ENCODE measurements around the gene NOP10. TPM values are rescaled to one million over a fixed set of nuclear protein-coding genes. Genes with fewer than 3 reads are reported as not detected.

NOP10 gene
- total RNA-seq, 1 donor = 216 TPM

DNA sequence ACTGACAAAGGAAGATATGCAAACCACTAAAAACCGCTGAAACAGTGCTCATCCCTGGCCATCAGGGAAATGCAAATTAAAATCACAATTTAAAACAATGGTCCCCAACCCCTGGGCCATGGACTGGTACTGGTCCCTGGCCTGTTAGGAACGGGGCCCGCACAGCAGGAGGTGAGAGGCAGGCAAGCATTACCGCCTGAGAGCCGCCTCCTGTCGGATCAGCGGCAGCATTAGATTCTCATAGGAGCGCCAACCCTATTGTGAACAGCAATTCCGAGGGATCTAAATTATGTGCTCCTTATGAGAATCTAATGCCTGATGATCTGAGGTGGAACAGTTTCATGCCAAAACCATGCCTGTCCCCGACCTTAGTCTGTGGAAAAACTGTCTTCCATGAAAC is 19.7 kb downstream of the NOP10 start:
- H3K4me1 ChIP-seq (ENCODE audit: insufficient read depth, low read length) = no peaks in the 10 kb centered on the region
- H3K27me3 ChIP-seq (ENCODE audit: insufficient read depth, low read length) = no peaks in the 10 kb centered on the region
- H2AFZ ChIP-seq (ENCODE audit: low read length) = no peak overlapping the region
- H3K79me2 ChIP-seq (ENCODE audit: insufficient read depth, low read length) = peaks cover 37% of the 10 kb centered on the region
- no peak overlapping the region for H3K27ac ChIP-seq (ENCODE audit: low read depth, low read length)
- no peaks in the 10 kb centered on the region for H3K9me3 ChIP-seq (ENCODE audit: low read depth, low read length)
- no peaks in the 10 kb centered on the region for H3K36me3 ChIP-seq (ENCODE audit: insufficient read depth, low read length)
- no peak for DNase-seq (ENCODE audit: insufficient read length, low spot score, missing footprints)
- TF ChIP-seq, protein P1, sequence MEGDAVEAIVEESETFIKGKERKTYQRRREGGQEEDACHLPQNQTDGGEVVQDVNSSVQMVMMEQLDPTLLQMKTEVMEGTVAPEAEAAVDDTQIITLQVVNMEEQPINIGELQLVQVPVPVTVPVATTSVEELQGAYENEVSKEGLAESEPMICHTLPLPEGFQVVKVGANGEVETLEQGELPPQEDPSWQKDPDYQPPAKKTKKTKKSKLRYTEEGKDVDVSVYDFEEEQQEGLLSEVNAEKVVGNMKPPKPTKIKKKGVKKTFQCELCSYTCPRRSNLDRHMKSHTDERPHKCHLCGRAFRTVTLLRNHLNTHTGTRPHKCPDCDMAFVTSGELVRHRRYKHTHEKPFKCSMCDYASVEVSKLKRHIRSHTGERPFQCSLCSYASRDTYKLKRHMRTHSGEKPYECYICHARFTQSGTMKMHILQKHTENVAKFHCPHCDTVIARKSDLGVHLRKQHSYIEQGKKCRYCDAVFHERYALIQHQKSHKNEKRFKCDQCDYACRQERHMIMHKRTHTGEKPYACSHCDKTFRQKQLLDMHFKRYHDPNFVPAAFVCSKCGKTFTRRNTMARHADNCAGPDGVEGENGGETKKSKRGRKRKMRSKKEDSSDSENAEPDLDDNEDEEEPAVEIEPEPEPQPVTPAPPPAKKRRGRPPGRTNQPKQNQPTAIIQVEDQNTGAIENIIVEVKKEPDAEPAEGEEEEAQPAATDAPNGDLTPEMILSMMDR (IDR thresholded peaks at IDR 0.05; ENCODE audit: extremely low read depth, low read depth, low read length) = no peak
- no peak overlapping the region for H3K4me3 ChIP-seq (ENCODE audit: insufficient read depth, low read length)
- H3K4me2 ChIP-seq (ENCODE audit: insufficient read depth, low read length) = no peak overlapping the region
- H4K20me1 ChIP-seq (ENCODE audit: insufficient read depth, low read length) = no peaks in the 10 kb centered on the region

GRCh38 chr15:34318277-34319079 is 24.5 kb downstream of the NOP10 start:
- Histone ChIP-seq H3K27ac (ENCODE audit: low read depth, low read length) (peak overlapping the region; percentile 29), H3K9me3 (ENCODE audit: low read depth, low read length) (no peaks in the 10 kb centered on the region), H3K79me2 (ENCODE audit: insufficient read depth, low read length) (peaks cover 47% of the 10 kb centered on the region), H3K4me3 (ENCODE audit: insufficient read depth, low read length) (peak overlapping the region; percentile 71), H2AFZ (ENCODE audit: low read length) (peak overlapping the region; percentile 86), H3K36me3 (ENCODE audit: insufficient read depth, low read length) (no peaks in the 10 kb centered on the region), H3K4me1 (ENCODE audit: insufficient read depth, low read length) (peaks cover 7% of the 10 kb centered on the region), H3K4me2 (ENCODE audit: insufficient read depth, low read length) (peak overlapping the region; percentile 88), H4K20me1 (ENCODE audit: insufficient read depth, low read length) (no peaks in the 10 kb centered on the region), H3K27me3 (ENCODE audit: insufficient read depth, low read length) (no peaks in the 10 kb centered on the region)
- TF ChIP-seq, protein P1 (IDR thresholded peaks at IDR 0.05; ENCODE audit: extremely low read depth, low read depth, low read length) = no peak
- DNase-seq (ENCODE audit: insufficient read length, low spot score, missing footprints) = no peak

DNA sequence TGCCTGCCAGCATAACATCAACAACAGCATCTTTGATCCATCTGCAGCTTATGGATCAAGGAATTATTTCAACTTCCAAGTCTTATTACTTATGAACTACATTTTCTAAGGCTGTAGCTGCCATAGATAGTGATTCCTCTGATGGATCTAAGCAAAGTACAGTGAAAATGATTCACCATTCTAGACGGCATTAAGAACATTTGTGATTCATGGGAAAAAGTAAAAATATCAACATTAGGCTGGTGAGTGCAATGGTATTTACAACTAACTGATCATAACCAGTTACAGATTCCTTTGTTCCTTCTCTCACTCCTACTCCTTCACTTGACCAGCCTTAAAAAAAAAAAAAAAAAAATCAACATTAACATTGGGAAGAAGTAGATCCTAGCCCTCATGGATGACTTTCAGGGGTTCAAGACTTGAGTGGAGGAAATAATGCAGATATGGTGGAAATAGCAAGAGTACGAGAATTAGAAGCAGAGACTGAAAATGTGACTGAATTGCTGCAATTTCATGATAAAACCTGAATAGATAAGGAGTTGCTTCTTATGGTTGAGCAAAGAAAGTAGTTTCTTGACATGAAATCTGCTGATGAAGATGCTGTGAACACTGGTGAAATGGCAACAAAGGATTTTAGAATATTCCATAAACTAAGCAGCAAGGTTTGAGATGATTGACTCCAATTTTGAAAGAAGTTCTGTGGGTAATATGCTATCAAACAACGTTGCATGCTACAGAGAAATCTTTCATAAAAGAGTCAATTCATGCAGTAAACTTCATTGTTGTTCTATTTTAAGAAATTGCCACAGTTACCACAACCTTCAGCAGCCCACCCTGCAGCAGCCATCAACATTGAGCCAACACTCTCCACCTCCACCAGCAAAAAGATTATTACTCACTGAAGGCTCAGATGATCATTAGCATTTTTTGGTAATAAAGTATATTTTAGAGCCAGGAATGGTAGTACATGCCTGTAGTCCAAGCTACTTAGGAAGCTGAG is 28.1 kb downstream of the NOP10 start:
- no peak overlapping the region for H2AFZ ChIP-seq (ENCODE audit: low read length)
- H3K27me3 ChIP-seq (ENCODE audit: insufficient read depth, low read length) = no peaks in the 10 kb centered on the region
- H3K4me3 ChIP-seq (ENCODE audit: insufficient read depth, low read length) = no peak overlapping the region
- no peaks in the 10 kb centered on the region for H3K9me3 ChIP-seq (ENCODE audit: low read depth, low read length)
- no peaks in the 10 kb centered on the region for H3K36me3 ChIP-seq (ENCODE audit: insufficient read depth, low read length)
- TF ChIP-seq, protein P1 (IDR thresholded peaks at IDR 0.05; ENCODE audit: extremely low read depth, low read depth, low read length) = no peak
- no peak for DNase-seq (ENCODE audit: insufficient read length, low spot score, missing footprints)
- peaks cover 7% of the 10 kb centered on the region for H3K4me1 ChIP-seq (ENCODE audit: insufficient read depth, low read length)
- no peak overlapping the region for H3K27ac ChIP-seq (ENCODE audit: low read depth, low read length)
- no peaks in the 10 kb centered on the region for H4K20me1 ChIP-seq (ENCODE audit: insufficient read depth, low read length)
- H3K4me2 ChIP-seq (ENCODE audit: insufficient read depth, low read length) = no peak overlapping the region
- H3K79me2 ChIP-seq (ENCODE audit: insufficient read depth, low read length) = peaks cover 56% of the 10 kb centered on the region

Data from osteoblast (primary cell).